H54 (cell line): Measurements from ENCODE around the gene CYP2W1.
"Not testable (repeated sequence)": the region's sequence is repeated elsewhere in the genome, so short reads cannot be mapped to it uniquely, and the experiment has no call there.

ENCODE experiments used
- DNase-seq: peaks from one replicate; pipeline ENCODE4 v3.0.0; 2011; ENCODE audit warnings: low spot score, mixed read lengths; ENCODE audit not compliant: insufficient read length
- FAIRE-seq: peaks from 3 replicates; lab custom pipeline; 2011; peaks lifted over from hg19 to GRCh38; lab: Jason Lieb, UNC
- POLR2A ChIP-seq: IDR thresholded peaks from 2 replicates; pipeline ENCODE4 v1.6.1; 2011; ENCODE audit warnings: low read depth, mild to moderate bottlenecking, low read length

The CYP2W1 gene

DNA sequence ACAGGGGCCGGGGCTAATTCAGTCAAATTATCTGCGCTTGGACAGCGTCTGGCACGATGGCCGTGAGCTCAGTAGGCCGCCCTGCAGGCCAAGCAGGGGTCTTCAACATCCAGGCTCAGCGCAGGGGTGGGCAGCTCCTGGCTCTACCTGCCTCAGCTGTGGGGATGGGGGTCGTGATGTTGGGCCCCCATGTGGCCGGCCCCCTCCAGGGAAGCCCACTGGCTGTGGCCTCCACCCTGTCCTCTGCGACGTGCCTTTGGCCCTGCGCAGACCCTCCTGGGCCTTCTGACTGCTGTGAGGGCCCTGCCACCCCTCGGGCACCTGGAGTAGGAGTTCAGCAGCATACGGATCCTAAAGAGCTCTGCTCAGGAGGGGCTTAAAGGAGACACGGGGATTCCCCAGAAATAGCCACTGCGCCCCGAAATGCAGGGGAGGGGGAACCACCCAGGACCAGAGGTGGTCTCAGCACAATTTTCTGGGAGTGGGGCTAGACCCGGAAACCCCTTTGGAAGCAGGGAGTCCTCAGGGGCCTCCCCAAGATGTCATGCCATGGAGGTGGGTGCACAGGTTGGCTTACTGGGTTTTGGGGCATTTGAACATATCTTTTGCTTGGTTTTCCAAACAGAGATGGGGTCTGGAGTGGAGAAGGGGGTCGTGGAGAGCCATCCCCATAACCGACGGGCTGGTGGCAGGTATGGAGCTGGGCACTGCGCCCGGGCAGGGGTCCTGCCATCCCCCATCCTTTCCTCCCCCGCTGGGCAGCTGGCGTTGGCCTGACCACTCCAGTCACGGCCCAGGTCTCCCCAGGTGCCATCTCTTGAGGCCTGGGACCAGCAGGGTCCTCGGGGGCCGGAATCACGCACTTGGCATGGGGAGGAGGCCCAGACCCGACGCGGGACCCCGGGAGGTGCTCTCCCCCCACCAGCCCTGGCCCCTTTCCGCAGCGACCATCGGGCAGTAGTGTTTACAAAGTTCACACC, 24.5 kb upstream of the CYP2W1 start:
- TF ChIP-seq POLR2A = no peak
- no peak for FAIRE-seq

DNA sequence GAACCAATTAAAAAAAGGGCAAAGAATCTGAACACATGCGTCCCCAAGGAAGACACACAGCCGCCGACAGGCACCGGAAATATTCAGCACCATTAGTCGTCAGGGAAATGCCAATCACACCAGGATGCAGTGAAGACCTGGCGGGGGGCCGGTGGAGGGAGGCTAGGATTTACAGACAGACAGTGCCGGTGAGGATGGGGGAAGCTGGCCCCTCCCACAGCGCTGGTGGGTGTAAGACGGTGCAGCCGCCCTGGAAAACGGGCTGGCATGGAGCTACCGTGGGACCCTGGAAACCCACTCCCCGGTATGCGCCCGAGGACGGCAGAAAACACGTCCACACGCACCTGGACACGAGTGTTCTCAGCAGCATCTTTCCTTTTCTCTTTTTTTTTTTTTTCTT, 23.7 kb upstream of the CYP2W1 start:
- DNase-seq = no peak
- FAIRE-seq = no peak
- no peak for TF ChIP-seq POLR2A

More for the DNA sequence above, 24.5 kb upstream of the CYP2W1 start:
- no peak for DNase-seq

DNA sequence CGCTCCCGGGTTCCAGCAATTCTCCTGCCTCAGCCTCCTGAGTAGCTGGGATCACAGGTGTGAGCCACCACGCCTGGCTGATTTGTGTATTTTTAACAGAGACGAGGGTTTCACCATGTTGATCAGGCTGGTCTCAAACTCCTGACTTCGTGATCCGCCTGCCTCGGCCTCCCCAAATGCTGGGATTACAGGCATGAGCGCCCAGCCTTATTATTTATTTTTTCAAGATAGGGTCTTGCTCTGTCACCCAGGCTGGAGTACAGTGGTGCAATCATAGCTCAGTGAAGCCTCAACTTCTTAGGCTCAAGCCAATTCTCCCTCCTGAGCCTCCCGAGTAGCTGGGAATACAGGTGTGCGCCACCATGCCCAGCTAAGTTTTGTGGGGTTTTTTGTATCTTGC, 23.2 kb upstream of the CYP2W1 start:
- not testable (repeated sequence) for DNase-seq, FAIRE-seq

DNA sequence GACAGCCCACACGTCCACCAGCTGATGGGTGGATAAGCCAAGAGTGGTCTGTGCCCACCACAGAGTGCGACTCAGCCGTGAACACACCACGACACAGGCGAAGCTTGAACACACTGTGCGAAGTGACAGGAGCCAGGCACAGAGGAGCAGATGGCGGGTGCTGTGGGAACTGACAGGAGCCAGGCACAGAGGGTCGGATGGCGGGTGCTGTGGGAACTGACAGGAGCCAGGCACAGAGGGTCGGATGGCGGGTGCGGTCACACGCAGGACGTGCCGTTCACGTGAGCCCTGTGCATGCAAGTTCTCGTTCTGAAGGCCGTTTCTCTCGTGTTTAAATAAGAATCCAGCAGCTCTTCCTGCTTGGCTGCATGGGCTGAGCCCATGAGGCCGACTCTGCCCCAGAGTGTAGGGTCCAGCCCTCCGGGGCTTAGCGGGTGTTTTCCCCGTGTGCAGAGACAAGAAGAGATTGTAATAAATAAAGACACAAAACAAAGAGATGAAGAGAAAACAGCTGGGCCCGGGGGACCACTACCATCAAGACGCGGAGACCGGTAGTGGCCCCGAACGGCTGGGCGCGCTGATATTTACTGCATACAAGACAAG, 22.6 kb upstream of the CYP2W1 start:
- FAIRE-seq = no peak
- no peak for TF ChIP-seq POLR2A
- no peak for DNase-seq

DNA sequence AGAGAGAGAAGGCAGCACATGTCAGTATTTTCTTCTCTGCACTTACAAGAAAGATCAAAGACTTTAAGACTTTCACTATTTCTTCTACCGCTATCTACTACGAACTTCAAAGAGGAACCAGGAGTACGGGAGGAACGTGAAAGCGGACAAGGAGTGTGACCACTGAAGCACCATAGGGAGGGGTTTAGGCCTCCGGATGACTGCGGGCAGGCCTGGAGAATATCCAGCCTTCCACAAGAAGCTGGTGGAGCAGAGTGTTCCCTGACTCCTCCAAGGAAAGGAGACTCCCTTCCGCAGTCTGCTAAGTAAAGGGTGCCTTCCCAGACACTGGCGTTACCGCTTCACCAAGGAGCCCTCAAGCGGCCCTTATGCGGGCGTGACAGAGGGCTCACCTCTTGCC, 22.0 kb upstream of the CYP2W1 start:
- not testable (repeated sequence) for DNase-seq, FAIRE-seq

DNA sequence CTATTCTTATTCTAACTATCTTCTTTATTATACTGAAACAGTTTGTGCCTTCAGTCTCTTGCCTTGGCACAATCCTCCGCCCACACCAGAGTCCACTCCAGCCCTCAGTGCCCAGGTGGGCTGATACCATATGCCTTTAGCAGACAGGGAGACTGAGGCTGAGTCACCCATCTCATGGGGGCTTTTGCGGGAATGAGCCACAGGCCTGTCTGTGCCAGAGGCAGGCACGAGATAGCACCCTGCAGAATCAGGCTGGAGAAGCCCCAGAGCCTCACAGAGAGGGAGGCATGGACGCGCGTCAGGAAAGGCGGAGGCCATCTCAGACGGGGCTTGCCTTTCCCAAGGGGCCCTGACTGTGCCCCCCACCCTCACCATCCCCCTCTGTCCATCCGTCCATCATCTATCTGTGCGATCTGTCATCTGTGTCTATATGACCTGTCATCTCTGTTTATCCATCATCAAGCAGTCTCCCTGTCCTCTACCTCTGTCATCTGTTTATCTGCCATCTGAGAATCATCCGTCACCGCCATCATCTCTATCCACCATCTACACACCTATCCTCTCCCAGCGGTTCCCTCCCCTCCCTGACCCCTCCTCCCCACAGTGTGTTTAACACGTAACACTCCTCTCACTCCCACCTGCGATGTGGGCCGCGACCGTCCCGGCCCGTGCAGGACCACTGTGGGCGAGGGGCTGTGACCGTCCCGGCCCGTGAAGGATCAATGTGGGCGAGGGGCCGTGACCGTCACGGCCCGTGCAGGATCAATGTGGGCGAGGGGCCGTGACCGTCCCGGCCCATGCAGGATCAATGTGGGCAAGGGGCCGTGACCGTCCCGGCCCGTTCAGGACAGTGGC, 21.2 kb upstream of the CYP2W1 start:
- no peak for DNase-seq
- no peak for FAIRE-seq
- no peak for TF ChIP-seq POLR2A

DNA sequence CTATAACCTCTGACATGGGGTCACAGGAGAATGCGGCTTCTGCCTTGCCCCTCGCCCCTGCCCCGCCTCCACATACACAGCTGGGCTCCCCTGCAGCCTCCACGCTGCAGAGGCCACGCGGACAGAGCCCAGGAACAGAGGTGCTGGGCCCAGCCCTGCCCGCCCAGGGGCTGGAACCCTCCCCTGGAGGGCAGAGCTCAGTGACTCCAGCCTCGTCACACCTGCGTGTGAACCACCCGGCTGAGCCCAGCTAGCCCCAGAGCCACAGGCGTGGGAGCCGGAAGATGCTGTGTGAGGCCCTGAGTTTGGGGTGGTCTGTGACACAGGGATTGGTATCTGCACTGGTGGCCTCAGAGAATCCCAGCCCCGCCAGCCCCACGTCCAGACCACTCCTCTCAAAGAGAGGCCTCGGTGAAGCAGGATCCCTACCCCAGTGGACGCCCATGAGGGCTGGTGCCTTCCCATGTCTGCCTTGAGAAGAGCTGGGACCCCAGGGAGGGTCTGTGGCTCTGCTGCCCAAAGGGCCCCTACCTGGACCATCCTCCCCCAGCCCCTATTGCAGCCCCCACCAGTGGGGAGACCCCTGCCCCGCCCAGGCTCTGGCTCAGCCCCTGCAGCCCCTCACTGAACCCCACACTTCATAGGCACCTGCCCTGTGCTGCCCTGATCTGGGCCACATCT, 20.4 kb upstream of the CYP2W1 start:
- no peak for FAIRE-seq
- DNase-seq = no peak
- no peak for TF ChIP-seq POLR2A

DNA sequence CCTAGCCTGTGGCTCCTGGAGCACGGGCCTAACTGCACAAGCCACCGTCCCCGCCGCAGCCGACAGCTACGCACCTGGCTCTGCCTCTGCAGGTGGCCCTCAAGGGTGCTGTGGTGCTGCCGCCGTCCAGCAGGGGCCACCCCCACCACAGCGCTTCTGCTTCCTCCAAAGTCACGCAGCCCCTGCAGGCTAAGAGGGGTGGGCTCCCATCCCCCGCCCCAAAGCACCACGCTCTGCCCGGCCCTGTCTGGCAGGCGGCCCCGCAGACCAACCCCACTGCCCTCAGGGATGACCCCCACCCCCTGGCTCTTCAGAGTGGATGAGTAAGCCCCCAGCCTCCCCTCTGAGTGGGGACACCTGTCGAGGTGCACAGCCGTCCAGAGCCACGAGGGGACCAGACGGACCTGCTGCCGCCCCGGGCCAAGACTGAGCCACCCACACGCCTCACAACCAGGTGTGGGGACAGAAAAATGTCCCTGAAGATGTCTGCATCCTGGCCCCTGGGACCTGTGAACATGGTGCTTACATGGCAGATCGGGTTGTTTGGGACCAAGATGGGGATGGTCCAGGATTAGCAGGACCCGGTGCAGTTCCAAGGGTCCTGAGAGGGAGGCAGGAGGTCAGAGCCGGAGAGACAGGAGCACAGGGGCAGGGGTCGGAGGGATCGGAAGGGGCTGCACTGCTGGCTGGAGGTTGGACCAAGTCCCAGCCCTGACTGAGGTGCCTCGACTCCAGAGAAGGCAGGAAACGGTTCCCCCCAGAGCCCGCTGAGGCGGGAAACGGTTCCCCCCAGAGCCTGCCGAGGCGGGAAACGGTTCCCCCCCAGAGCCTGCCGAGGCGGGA, 19.5 kb upstream of the CYP2W1 start:
- FAIRE-seq (no peak), DNase-seq (no peak)
- no peak for TF ChIP-seq POLR2A

DNA sequence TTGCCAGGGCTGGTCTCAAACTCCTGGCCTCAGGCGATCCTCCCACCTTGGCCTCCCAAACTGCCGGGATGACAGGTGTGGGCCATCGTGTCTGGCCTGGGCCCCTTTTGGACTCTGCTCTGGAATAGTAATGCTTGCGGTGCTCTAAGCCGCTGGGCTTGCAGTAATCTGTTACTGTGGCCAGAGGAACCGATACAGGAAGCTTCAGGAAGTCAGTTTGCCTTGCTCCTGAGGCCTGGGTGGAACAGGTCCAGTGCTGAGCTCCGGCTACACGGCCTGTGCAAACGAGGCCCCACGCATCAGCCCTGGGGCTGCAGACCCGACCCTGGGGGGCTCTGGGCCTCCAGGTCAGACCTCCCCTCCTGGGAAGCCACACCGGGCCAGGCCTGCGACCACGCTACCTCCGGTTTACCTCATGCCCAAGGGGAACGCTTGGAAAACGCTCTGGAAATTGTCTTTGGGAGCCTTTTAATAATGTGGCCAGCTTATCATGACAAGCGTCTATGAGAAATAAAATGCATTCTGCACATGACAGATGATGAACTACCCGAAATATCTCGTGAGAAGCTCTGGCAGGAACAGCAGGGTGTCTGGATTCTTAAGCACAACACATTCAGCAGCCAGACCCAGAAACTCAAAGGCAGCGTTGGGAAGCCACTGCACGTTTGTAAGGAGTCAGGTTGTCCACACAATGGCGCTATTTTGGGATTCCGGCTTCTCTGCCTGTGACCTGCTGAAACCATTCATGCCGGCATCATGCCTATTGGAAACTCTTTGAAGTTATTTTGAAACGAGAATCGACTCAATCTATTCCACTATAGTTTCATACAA, 18.4 kb upstream of the CYP2W1 start:
- DNase-seq (peak; percentile 77), FAIRE-seq (no peak)
- TF ChIP-seq POLR2A = no peak

DNA sequence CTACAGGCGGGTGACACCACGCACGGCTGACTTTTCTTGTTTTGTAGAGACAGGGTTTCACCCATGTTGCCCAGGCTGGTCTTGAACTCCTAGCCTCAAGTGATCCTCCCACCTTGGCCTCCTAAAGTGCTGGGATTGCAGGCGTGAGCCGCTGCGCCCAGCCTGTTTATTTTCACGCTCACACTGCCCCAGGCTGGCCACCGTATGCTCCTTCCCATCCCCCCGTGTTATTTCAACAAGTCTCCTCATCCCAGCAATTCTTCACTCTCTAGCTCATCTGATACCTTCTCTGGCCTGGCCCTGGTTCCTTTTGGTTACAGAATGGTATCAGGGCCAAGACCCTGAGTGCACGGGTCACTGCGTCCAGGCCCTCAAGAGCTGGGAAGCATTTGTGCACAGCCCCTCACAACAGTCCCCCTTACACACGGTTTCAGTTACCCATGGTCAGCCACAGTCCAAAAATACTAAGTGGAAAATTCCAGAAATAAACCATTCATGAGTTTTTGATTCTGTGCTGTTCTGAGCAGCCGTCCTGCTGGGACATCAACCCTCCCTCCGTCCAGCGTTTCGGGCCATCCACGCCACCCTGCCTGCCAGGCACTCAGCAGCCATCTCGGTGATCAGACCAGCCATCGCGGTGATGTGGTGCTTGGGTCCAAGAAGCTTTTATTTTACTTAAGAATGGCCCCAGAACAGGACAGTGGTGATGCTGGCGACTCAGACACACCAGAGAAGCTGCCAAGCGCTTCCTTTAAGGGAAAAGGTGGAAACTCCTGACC, 16.5 kb upstream of the CYP2W1 start:
- no peak for FAIRE-seq
- no peak for TF ChIP-seq POLR2A
- no peak for DNase-seq

DNA sequence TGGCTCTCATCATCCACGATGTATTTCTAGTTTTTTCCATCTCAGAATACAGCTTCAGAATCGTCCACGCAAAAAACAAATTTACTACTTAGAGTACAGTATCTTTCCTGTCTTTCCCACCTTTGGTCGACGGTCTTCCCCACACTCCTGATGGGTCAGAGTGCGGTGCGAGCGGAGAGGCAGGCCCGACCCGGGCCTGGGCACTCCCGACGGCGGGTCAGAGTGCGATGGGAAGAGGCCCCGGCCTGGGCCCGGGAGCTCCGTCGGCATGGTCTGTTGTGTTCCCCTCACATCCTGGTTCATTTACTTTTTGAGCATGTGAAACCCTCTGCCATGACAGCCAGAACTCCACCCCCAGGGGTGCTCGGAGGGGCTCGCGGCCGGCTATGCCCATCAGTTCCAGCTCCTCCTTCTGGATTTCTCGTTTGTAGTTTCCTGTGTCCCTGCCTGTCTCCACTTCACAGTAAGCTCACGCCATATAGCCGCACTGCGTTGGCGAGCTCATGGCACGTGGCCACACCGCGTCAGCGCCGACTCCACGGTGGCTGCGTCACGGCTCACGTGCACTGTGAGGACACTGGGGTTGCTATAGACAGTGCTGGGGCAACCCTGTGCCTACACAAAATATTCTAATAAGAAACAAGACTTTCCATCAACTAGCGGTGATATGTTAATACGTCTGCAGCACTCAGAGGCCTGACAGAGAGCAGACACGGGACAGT, 15.5 kb upstream of the CYP2W1 start:
- no peak for FAIRE-seq
- DNase-seq = no peak

More for the DNA sequence above, 15.5 kb upstream of the CYP2W1 start:
- no peak for TF ChIP-seq POLR2A
